Activated naive CD4-positive, alpha-beta T cell treated with anti-CD3 and anti-CD28 coated beads, Interleukin-2, amount 10 ng/mL, durations not matched to agents 7 days and 5 days (primary cell): ENCODE results near the gene NPDC1.
A peak's percentile ranks its signal among the peaks of the same experiment; 100 is the strongest.
"Not testable (repeated sequence)": the region's sequence is repeated elsewhere in the genome, so short reads cannot be mapped to it uniquely, and the experiment has no call there.

ENCODE experiments used
- CTCF ChIA-PET: fragments of 350-600 bp; sonication (Branson Sonifier 250); formaldehyde crosslinking; loops from one replicate; lab custom pipeline; 2021; ENCODE audit warnings: antibody characterized with exemption; lab: Charles Lee
- DNase-seq: peaks from one replicate; pipeline ENCODE4 v3.0.0-alpha.2; 2020
- H3K27ac Mint-ChIP-seq: one replicate; pipeline ENCODE4 v1.8.0; 2021; ENCODE audit warnings: mild to moderate bottlenecking, moderate library complexity, mixed read lengths
- H3K27me3 Mint-ChIP-seq: one replicate; pipeline ENCODE4 v1.8.0; 2021; ENCODE audit warnings: mild to moderate bottlenecking, mixed read lengths
- H3K36me3 Mint-ChIP-seq: one replicate; pipeline ENCODE4 v1.8.0; 2021; ENCODE audit warnings: mixed read lengths
- H3K4me1 Mint-ChIP-seq: one replicate; pipeline ENCODE4 v1.8.0; 2021; ENCODE audit warnings: mixed read lengths
- H3K4me3 Mint-ChIP-seq: one replicate; pipeline ENCODE4 v1.8.0; 2021; ENCODE audit warnings: mild to moderate bottlenecking, moderate library complexity, mixed read lengths
- H3K9me3 Mint-ChIP-seq: one replicate; pipeline ENCODE4 v1.8.0; 2021; ENCODE audit warnings: mixed read lengths

Gene NPDC1

GRCh38 chr9:137037035-137037434 lies 8.9 kb downstream of the NPDC1 start:
- H3K4me1 Mint-ChIP-seq: peaks cover 34% of the 10 kb centered on the region
- CTCF ChIA-PET: interaction anchor here (0.9 to 3.3 kb wide), 6 partner anchors 8 to 89 kb away, joined by 3 to 25 read pairs (median 4); partner anchors contain the start of gene ABCA2

GRCh38 chr9:137035937-137036336 lies 10.0 kb downstream of the NPDC1 start:
- Mint-ChIP-seq H3K4me3 (no peak overlapping the region), H3K4me1 (peaks cover 39% of the 10 kb centered on the region), H3K27ac (no peak overlapping the region), H3K36me3 (peaks cover 2% of the 10 kb centered on the region), H3K9me3 (no peaks in the 10 kb centered on the region), H3K27me3 (peaks cover 15% of the 10 kb centered on the region)
- CTCF ChIA-PET: interaction anchor here (0.7 to 2.9 kb wide), 26 partner anchors 8 to 269 kb away, joined by 3 to 39 read pairs (median 6); partner anchors contain the start of genes C8G, FBXW5, NPDC1 and PAXX
- no peak for DNase-seq

More at GRCh38 chr9:137037035-137037434, 8.9 kb downstream of the NPDC1 start:
- peaks cover 10% of the 10 kb centered on the region for H3K27me3 Mint-ChIP-seq
- H3K4me3 Mint-ChIP-seq: no peak overlapping the region
- no peaks in the 10 kb centered on the region for H3K9me3 Mint-ChIP-seq
- H3K36me3 Mint-ChIP-seq: peaks cover 2% of the 10 kb centered on the region
- DNase-seq: no peak
- no peak overlapping the region for H3K27ac Mint-ChIP-seq

GRCh38 chr9:137035507-137035834 lies 10.5 kb downstream of the NPDC1 start:
- H3K4me1 Mint-ChIP-seq: peaks cover 44% of the 10 kb centered on the region
- H3K4me3 Mint-ChIP-seq: no peak overlapping the region
- H3K27me3 Mint-ChIP-seq: peaks cover 20% of the 10 kb centered on the region

GRCh38 chr9:137034709-137035506 lies 11.1 kb downstream of the NPDC1 start:
- peaks cover 2% of the 10 kb centered on the region for H3K36me3 Mint-ChIP-seq
- H3K27ac Mint-ChIP-seq: peak overlapping the region; percentile 91
- CTCF ChIA-PET: interaction anchor here (0.7 to 2.9 kb wide), 40 partner anchors 9 to 274 kb away, joined by 3 to 39 read pairs (median 5); partner anchors contain the start of genes C8G, CLIC3, FBXW5 and NPDC1
- peaks cover 49% of the 10 kb centered on the region for H3K4me1 Mint-ChIP-seq
- DNase-seq: peak; percentile 93
- H3K9me3 Mint-ChIP-seq: no peaks in the 10 kb centered on the region
- H3K4me3 Mint-ChIP-seq: peak overlapping the region; percentile 61
- H3K27me3 Mint-ChIP-seq: peaks cover 21% of the 10 kb centered on the region

More at GRCh38 chr9:137035507-137035834, 10.5 kb downstream of the NPDC1 start:
- Mint-ChIP-seq H3K36me3 (peaks cover 2% of the 10 kb centered on the region), H3K9me3 (no peaks in the 10 kb centered on the region), H3K27ac (peak overlapping the region; percentile 91)
- CTCF ChIA-PET: interaction anchor here (0.7 to 2.9 kb wide), 38 partner anchors 9 to 268 kb away, joined by 3 to 39 read pairs (median 5); partner anchors contain the start of genes C8G, CLIC3, FBXW5 and NPDC1
- no peak for DNase-seq

- H3K9me3 Mint-ChIP-seq: no peaks in the 10 kb centered on the region
- peaks cover 2% of the 10 kb centered on the region for H3K36me3 Mint-ChIP-seq
- peak overlapping the region; percentile 61 for H3K4me3 Mint-ChIP-seq
- peak overlapping the region; percentile 91 for H3K27ac Mint-ChIP-seq
- DNase-seq: no peak
- H3K4me1 Mint-ChIP-seq: peaks cover 57% of the 10 kb centered on the region
- CTCF ChIA-PET: interaction anchor here (0.7 to 2.9 kb wide), 34 partner anchors 8 to 273 kb away, joined by 3 to 39 read pairs (median 5); partner anchors contain the start of genes C8G, CLIC3, FBXW5 and NPDC1
- H3K27me3 Mint-ChIP-seq: peaks cover 28% of the 10 kb centered on the region
These were observed 11.8 kb downstream of the NPDC1 start for GRCh38 chr9:137034039-137034708.

GRCh38 chr9:137033481-137033880 lies 12.5 kb downstream of the NPDC1 start:
- H3K4me3 Mint-ChIP-seq, H3K9me3 Mint-ChIP-seq, DNase-seq, H3K36me3 Mint-ChIP-seq: not testable (repeated sequence)
- CTCF ChIA-PET: interaction anchor here (2.3 to 2.9 kb wide), 3 partner anchors 85 to 266 kb away, joined by 4 to 39 read pairs (median 28); no protein-coding TSS in a partner anchor
- Mint-ChIP-seq H3K4me1 (peaks cover 62% of the 10 kb centered on the region), H3K27ac (peak overlapping the region; percentile 62), H3K27me3 (peaks cover 34% of the 10 kb centered on the region)

GRCh38 chr9:137032858-137033257 lies 13.1 kb downstream of the NPDC1 start:
- Mint-ChIP-seq H3K36me3 (no peaks in the 10 kb centered on the region), H3K9me3 (no peaks in the 10 kb centered on the region), H3K4me1 (peaks cover 62% of the 10 kb centered on the region), H3K27ac (peak overlapping the region; percentile 37), H3K27me3 (peaks cover 34% of the 10 kb centered on the region), H3K4me3 (no peak overlapping the region)
- no peak for DNase-seq
- CTCF ChIA-PET: no interaction called here

- CTCF ChIA-PET: interaction anchor here (1.1 to 1.5 kb wide), 2 partner anchors 15 to 84 kb away, joined by 4 to 5 read pairs; no protein-coding TSS in a partner anchor
- peak; percentile 44 for DNase-seq
- Mint-ChIP-seq H3K4me3 (peak within 1 kb of the TSS; percentile 55), H3K27ac (peak within 1 kb of the TSS; percentile 82), H3K9me3 (no peaks in the 10 kb centered on the region), H3K4me1 (peaks cover 65% of the 10 kb centered on the region), H3K27me3 (peaks cover 38% of the 10 kb centered on the region), H3K36me3 (no peaks in the 10 kb centered on the region)
These were observed 13.9 kb downstream of the NPDC1 start, which contains the start of gene FUT7 for GRCh38 chr9:137031904-137032640. FUT7 (minus strand) TSS chr9:137032088; CDS start chr9:137031991, 97 bp downstream.

- peaks cover 44% of the 10 kb centered on the region for H3K27me3 Mint-ChIP-seq
- H3K4me1 Mint-ChIP-seq: peaks cover 69% of the 10 kb centered on the region
- no peaks in the 10 kb centered on the region for H3K9me3 Mint-ChIP-seq
- H3K36me3 Mint-ChIP-seq: no peaks in the 10 kb centered on the region
- peak overlapping the region; percentile 54 for H3K4me3 Mint-ChIP-seq
- CTCF ChIA-PET: interaction anchor here (1.1 to 3.6 kb wide), 9 partner anchors 8 to 243 kb away, joined by 4 to 22 read pairs (median 9); partner anchors contain the start of genes NPDC1 and PAXX
- peak; percentile 57 for DNase-seq
- peak overlapping the region; percentile 76 for H3K27ac Mint-ChIP-seq
These were observed 15.1 kb downstream of the NPDC1 start for GRCh38 chr9:137030538-137031527.

GRCh38 chr9:137030006-137030405 lies 16.0 kb downstream of the NPDC1 start:
- CTCF ChIA-PET: interaction anchor here (0.6 to 3.6 kb wide), 36 partner anchors 8 to 317 kb away, joined by 3 to 22 read pairs (median 5); partner anchors contain the start of genes AJM1, CLIC3, FBXW5 and MAN1B1
- Mint-ChIP-seq H3K4me1 (peaks cover 63% of the 10 kb centered on the region), H3K4me3 (peak overlapping the region; percentile 71), H3K27me3 (peaks cover 42% of the 10 kb centered on the region), H3K27ac (peak overlapping the region; percentile 87), H3K9me3 (no peaks in the 10 kb centered on the region), H3K36me3 (no peaks in the 10 kb centered on the region)
- DNase-seq: no peak

GRCh38 chr9:137029058-137029936 lies 16.7 kb downstream of the NPDC1 start:
- H3K27ac Mint-ChIP-seq: peak overlapping the region; percentile 87
- no peaks in the 10 kb centered on the region for H3K9me3 Mint-ChIP-seq
- peaks cover 35% of the 10 kb centered on the region for H3K27me3 Mint-ChIP-seq
- CTCF ChIA-PET: interaction anchor here (0.6 to 3.6 kb wide), 44 partner anchors 9 to 316 kb away, joined by 3 to 22 read pairs (median 4); partner anchors contain the start of genes AJM1, CLIC3, CYSRT1 and FBXW5
- H3K36me3 Mint-ChIP-seq: no peaks in the 10 kb centered on the region
- DNase-seq: peak; percentile 81
- peaks cover 58% of the 10 kb centered on the region for H3K4me1 Mint-ChIP-seq
- H3K4me3 Mint-ChIP-seq: peak overlapping the region; percentile 71
